Stimulated activated CD4-positive, alpha-beta T cell treated with anti-CD3 and anti-CD28 coated beads, Interleukin-12 subunit alpha, Interleukin-12 subunit beta, amount 100 ng/mL, for 4 hours (primary cell): Measurements from ENCODE around the gene CCDC192.
"Not testable (repeated sequence)": the region's sequence is repeated elsewhere in the genome, so short reads cannot be mapped to it uniquely, and the experiment has no call there.

Source experiments
- DNase-seq: peaks from one replicate; pipeline ENCODE4 v3.0.0-alpha.2; 2020

Gene CCDC192

DNA sequence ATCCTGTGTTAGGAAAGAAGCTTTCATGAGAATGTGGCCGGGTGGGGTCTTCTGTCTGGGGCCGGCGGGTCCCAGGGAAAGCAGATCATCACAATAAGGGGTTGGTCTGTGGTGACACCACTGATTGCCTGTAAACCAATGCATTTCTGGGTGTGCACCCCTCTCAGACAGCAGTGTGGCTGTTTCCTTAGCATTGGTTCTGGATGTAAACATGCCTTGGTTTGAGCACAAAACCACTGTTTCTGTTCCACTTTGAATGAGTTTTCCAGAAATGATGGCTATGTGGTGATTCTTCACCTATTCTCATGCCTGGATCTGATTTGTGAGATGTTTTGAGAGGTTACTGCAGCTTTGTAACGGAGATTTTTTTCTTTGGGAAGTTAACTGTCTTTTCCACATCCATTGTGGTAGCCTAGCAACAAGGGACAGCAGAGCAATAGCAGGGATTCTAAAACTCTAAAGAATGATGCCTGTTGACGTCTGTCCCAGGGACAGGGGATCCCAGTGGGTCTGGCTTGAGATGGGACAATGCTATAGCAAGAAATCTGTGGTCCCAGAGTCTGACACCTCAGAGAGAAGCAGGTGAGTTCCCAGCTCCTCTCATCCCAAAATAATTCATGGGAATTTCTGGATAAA lies at the start of gene CCDC192:
Gene CCDC192, plus strand, starts transcription at position 466 of the 636 bp plus-strand sequence. Its CDS starts 55 bp downstream, at position 521.
- DNase-seq = no peak

DNA sequence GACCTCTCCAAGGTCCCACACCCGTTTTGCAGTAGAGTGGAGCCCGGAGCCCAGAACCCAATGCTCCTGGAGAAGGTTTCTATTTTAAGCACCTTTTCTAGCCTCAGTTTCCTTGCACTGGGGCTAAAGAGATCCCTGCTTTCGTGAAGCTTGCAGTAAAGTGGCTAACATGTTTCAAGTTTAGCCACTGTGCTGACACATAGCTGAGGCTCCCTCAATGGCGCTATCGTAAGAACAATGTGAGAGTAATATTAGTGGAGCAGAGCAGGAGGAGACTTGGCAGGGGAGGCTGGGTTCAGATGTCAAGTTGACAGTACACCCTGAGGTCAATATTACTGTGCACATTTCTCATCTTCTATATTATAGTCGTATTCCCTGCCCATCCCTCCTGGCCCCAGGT lies 46.4 kb upstream of the CCDC192 start:
- DNase-seq = no peak

GRCh38 chr5:127660047-127660733 lies 43.0 kb upstream of the CCDC192 start:
- no peak for DNase-seq

DNA sequence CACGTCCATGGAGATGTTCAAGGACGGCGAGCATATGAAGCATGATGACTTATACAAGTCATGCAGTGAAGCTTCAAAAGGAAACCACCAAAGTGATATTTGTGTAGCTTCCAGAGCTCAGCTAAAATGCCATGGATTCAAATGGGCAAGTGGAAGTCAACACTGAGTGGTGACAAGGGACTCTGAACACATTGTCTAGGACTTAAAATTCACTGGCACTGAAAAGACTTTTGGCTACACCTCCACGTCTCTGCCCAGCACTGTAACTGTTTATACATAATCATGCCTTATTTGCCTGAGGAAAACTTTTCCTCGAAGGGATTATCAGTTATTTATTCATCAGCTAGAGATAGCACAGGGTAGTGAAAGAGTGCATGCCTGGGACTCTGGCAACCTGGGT lies 39.1 kb upstream of the CCDC192 start:
- DNase-seq = no peak

GRCh38 chr5:127665641-127666040 lies 37.5 kb upstream of the CCDC192 start:
- DNase-seq = no peak

GRCh38 chr5:127666043-127666716 lies 37.0 kb upstream of the CCDC192 start:
- no peak for DNase-seq

- DNase-seq = no peak
Observed at GRCh38 chr5:127667926-127668325, 35.3 kb upstream of the CCDC192 start.

DNA sequence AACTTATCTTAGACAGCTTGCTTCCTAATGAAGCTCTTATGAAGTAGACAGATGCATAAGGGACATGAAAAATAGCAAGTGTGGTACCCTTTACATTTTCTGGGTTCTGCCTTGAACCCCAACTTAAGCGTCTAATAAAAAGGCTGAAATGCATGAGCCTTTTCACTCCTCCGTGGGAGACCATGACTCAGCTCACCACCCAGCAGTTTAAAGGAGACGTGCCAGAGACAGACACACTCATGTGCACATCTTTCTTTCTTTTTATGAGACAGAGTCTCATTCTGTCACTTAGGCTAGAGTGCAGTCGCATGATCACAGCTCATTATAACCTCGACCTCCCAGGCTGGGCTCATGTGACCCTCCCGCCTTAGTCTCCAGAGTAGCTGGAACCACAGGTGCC lies 32.0 kb upstream of the CCDC192 start:
- DNase-seq = no peak

DNA sequence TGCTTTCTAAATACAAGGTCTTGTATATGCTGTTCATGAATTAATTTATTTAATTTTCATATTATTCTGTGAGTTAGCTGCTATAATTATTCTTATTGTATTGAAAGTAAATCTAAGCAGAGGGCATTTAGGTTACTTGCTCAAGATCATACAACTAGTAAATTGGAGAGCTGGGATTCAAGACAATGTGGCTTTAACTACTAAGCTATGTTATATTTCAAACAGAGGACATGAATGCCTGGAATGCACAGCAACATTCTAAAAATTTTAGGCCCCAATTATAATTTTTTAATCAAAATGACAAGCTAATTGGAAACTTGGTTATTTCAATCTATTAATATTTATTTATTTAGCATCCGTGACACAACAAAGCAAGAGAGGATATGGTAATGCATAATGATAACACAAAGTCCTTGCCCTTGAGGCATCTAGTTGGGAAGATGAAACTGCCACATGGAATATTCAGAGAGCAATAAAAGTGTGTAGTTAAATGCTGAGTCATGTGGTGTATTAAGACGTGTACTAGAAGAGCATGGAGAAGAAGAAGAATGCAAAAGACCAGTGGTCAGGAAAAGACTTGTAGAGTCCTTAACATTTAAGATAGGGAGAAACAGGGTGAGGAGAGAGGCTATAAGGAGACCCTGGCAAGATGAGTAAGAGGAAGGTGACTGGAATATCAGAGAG lies 29.9 kb upstream of the CCDC192 start:
- no peak for DNase-seq

GRCh38 chr5:127676951-127677350 lies 26.2 kb upstream of the CCDC192 start:
- DNase-seq = not testable (repeated sequence)

GRCh38 chr5:127679691-127680330 lies 23.4 kb upstream of the CCDC192 start:
- DNase-seq = not testable (repeated sequence)

DNA sequence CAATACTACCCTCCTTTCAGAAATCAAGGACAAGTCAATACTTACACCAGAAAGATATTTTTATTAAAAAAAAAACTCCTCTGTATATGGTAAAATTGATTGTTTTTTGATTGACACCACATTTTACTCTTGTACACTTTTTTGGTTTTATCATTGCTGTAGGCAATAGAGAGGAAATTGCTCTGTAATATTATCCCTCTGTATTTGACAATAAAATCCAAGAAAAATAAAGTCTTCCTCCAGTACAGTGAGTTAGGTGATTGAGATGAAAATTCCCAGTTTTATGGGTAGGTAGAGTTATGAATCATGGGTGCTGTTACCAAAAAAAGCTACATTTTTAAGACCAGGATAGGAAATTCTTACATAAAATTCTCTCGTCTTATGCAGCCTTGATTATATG lies 22.6 kb upstream of the CCDC192 start:
- no peak for DNase-seq

GRCh38 chr5:127683008-127683407 lies 20.2 kb upstream of the CCDC192 start:
- no peak for DNase-seq

DNA sequence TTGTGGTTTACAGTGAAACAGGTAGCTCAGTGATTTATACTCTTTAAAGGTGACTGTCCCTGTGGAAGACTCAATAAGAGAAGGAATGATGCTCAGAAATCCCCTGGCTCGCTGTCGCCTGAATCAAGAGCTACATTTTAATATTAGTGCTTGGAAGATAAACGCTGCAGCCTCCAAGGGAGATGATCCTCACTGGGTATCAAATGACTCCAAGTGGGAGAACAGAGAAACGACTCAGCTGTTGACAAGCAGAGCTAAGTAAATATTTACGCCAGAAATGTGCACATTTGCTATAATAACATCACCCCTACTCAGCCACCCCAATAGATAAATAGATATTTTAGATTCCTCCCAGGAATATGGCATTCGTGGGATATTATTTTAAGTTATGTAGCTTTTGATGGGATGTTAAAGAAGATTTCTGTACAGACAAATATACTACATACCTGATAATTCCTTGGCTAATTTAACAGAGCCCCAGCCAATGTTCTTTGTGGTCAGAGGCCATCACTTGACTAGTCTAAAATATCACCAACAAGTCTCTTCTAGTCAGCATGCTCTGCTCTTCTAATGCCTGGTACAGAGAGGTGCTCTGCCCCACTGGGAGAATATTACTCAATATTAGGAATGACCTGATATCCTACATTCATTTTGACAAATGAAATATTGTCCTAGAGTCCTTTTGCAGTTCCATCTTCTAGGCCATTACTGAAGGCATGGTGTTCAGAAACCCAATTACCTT lies 18.3 kb upstream of the CCDC192 start:
- DNase-seq = no peak

- no peak for DNase-seq
Observed at GRCh38 chr5:127685662-127686061, 17.5 kb upstream of the CCDC192 start.

GRCh38 chr5:127686424-127686823 lies 16.8 kb upstream of the CCDC192 start:
- no peak for DNase-seq

DNA sequence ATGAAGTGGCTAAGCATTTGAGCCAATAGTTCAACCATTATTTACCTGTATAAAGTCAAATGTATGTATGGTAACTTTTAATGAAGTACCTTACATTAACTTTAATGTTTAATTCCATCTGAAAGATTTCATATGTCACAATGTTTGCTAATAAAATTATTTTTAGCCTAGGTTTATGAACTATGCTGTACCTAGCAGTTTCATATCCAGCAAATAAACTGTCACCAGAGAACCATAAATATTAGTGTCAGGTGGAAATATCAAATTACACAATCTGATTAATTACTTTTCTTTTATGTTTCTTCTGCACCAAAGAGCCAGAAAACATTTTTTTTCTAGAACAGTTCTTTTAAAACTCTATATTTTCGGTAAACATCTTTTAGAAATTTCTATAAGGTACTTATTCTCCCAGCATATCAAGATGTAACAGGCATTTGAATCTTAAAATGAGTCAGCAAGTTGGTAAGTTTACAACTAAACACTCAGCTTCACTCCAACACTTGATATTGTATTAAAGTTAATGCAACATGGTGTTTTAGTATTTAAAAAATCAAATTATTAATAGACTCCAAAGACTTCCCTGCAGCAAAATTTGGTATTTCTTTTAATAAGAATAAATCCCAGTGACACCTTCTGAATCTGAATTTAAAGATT lies 8.5 kb upstream of the CCDC192 start:
- DNase-seq = no peak

DNA sequence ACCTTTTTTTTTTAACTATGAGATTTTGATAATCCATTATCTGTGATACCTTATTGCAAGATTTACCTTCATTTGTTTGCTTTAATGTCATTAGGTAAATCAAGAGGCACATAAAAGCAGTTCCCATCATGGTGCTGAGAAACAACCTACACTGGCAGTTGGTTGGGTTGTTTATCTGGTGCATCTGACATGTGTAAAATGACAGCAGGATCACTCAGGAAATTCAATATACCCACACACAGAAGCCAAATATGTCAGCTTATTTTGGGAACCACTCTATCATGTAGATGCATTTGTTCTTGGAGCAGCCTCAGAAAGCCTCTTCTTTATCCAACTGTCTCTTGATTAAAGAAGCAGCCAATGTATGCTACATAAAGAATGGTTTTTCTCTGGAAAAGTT lies 7.8 kb upstream of the CCDC192 start:
- DNase-seq = no peak

DNA sequence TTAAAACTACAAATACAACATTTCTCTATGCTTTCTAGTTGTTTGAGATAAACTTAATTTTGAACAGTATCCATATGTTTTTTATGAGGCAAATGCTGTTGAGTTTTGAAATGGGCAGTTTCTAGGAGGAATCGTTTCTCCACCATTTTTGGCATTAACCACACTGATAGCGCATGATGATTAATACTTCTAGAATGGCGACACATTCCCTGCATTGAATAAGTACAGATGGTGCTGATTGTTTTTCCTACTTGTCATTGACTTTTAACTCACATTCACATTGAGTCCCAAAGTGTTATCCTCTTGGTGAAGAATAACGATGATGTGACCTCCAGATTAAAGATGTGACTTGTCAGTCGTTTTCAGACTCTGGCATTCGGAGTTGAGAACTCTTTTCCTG lies 6.5 kb upstream of the CCDC192 start:
- no peak for DNase-seq

- DNase-seq = no peak
Observed at GRCh38 chr5:127697894-127698600, 5.1 kb upstream of the CCDC192 start.

GRCh38 chr5:127699416-127699815 lies 3.8 kb upstream of the CCDC192 start:
- DNase-seq = no peak
